ENCODE results near the gene HES2.
A peak's percentile ranks its signal among the peaks of the same experiment; 100 is the strongest.
"Not testable (repeated sequence)": the region's sequence is repeated elsewhere in the genome, so short reads cannot be mapped to it uniquely, and the experiment has no call there.

The HES2 gene

DNA sequence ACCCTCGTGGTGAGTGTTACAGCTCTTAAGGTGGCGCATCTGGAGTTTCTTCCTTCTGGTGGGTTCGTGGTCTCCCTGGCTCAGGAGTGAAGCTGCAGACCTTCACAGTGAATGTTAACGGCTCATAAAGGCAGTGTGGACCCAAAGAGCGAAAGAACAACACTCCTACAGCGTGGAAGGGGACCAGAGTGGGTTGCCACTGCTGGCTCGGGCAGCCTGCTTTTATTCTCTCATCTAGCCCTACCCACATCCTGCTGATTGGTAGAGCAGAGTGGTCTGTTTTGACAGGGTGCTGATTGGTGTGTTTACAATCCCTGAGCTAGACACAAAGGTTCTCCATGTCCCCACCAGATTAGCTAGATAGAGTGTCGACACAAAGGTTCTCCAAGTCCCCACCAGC lies 24.6 kb downstream of the HES2 start:
- H3K9me3 ChIP-seq (ENCODE audit: control insufficient read depth in 2 of 2, low read length in 2 of 2); H3K27ac ChIP-seq (ENCODE audit: low read length); H3K36me3 ChIP-seq (ENCODE audit: control insufficient read depth in 2 of 2, insufficient read depth in 2 of 2, low read length in 2 of 2); H3K4me3 ChIP-seq (ENCODE audit: low read length in 2 of 2); H3K27me3 ChIP-seq (ENCODE audit: control insufficient read depth in 1 of 2, insufficient read depth in 2 of 2, low read length in 2 of 2); H3K9ac ChIP-seq (ENCODE audit: low read length in 2 of 2): not testable (repeated sequence)
- H3K4me1 ChIP-seq (ENCODE audit: control insufficient read depth, insufficient read depth, low read length) = peaks cover 16% of the 10 kb centered on the region

DNA sequence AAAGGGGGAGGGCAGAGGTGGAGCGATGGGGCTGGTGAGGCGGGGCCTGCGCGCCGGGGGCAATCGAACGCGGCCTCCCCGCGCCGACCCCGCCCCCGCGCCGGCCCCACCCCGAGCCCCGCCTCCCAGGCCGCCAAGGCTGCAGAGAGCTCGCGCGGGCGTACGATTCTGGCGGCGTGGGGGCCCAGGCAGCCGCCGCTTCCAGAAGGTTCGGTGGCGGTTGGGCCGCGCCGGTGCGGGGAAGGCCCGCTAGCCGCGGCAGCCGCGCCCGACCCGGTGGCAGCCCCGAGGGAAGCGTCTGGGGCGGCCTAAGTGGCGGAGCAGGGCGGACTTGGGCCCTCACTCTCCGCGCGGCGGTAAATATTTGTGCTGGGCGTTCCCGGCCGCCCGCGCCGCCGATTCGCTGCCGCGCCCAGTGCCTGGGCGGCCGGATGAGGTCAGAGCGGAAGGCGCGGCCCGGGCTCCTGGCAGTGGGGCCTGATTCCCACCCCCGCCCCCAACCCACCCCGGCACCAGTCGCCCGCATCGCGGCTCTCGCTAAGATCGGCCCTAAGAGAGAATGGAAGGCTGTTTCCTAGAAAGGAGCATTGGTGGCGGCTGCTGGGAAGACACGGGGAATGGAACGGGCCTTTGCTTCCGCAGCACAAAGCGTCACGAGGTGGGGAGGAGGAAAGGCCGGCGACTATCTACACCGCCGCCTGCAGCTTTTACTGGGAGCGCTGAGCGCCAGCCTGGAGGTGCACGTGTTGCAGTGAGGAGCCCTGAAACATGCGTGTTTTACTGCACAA lies 26.1 kb downstream of the HES2 start, which contains the start of gene ACOT7:
Gene ACOT7, minus strand, starts transcription at position 368 of the 788 bp plus-strand sequence. CDS start 368 bp downstream, outside the sequence.
- Histone ChIP-seq H3K9ac (ENCODE audit: low read length in 2 of 2) (peak within 1 kb of the TSS; percentile 47 to 73), H3K4me1 (ENCODE audit: control insufficient read depth, insufficient read depth, low read length) (peaks cover 16% of the 10 kb centered on the region), H3K27ac (ENCODE audit: low read length) (peak within 1 kb of the TSS; percentile 85), H3K36me3 (ENCODE audit: control insufficient read depth in 2 of 2, insufficient read depth in 2 of 2, low read length in 2 of 2) (no peaks in the 10 kb centered on the region), H3K9me3 (ENCODE audit: control insufficient read depth in 2 of 2, low read length in 2 of 2) (no peaks in the 10 kb centered on the region), H3K27me3 (ENCODE audit: control insufficient read depth in 1 of 2, insufficient read depth in 2 of 2, low read length in 2 of 2) (no peaks in the 10 kb centered on the region), H3K4me3 (ENCODE audit: low read length in 2 of 2) (peak within 1 kb of the TSS; percentile 51 to 73)

DNA sequence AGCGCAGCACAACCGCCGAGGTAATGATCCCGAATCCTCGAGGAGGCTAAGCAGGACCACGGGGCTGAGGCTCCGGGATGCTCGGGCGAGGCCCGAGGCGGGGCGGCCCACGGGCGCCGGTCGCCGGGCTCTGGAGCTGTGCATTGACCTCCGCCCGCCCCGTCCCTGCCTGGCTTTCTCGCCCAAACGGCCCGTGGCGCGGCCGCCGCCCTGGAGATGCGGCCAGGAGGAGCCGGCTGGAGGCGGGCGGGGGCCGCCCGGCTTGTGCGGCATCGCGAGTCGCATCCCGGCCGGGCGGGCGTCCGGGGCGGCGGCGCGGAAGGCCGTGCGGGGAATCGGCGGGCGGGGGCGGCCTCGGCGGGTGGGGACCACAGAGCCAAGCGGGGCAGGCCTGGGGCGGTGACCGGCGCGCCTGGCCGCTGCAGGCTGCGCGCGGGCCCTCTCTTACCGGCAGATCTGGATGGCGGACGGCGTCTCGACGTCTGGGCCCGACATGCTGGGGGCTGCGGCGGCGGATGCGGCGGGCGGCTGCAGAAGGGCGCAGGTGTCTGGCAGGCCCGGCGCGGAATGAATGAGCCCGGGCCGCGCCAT lies 26.8 kb downstream of the HES2 start:
- Histone ChIP-seq H3K27ac (ENCODE audit: low read length) (no peak overlapping the region), H3K9ac (ENCODE audit: low read length in 2 of 2) (peak overlapping the region; percentile 47 to 58), H3K4me1 (ENCODE audit: control insufficient read depth, insufficient read depth, low read length) (peaks cover 16% of the 10 kb centered on the region), H3K9me3 (ENCODE audit: control insufficient read depth in 2 of 2, low read length in 2 of 2) (no peaks in the 10 kb centered on the region), H3K36me3 (ENCODE audit: control insufficient read depth in 2 of 2, insufficient read depth in 2 of 2, low read length in 2 of 2) (no peaks in the 10 kb centered on the region), H3K27me3 (ENCODE audit: control insufficient read depth in 1 of 2, insufficient read depth in 2 of 2, low read length in 2 of 2) (no peaks in the 10 kb centered on the region), H3K4me3 (ENCODE audit: low read length in 2 of 2) (peak overlapping the region; percentile 51 to 65)

DNA sequence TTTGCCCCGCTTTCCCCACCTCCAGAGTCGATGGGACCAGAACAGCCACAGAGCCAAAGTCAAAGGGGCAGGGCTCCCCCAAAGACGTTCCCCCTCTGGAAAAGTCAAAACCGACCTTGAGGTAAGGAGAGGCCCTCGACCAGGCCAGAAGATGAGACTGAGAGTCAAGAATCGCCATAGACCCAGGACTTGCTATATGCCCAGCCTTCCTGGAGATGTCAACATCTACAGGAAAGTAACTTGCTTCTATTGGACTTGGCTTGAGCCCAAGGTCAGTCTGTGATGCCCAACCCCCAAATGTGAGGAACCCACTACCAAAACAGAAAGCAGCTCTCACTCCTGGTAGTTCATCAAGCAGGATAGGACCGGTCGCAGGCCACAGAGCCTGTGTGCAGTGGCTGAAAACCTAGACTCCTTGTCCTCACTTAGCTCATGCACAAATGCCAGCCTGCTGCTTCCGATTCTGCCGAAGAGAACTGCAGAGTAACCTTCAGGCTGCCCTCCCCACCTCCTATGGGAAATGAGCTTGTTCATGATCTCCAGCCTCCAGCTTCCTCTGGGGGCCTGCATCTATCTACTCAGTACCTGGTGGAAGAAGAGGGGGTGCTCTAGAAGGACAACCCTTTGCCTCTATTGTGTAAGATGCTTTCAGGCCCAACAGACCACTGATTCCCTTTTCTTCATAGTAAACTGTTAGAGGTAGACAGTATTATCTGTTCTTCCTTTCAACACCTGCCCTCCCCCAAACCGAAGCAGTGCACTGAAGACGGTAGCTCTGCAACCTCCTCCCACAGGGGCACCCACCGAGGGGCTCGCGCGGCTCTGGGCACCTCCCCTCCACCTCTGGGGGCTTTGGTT lies 27.5 kb downstream of the HES2 start:
- Histone ChIP-seq H3K27ac (ENCODE audit: low read length) (no peak overlapping the region), H3K36me3 (ENCODE audit: control insufficient read depth in 2 of 2, insufficient read depth in 2 of 2, low read length in 2 of 2) (no peaks in the 10 kb centered on the region), H3K9me3 (ENCODE audit: control insufficient read depth in 2 of 2, low read length in 2 of 2) (no peaks in the 10 kb centered on the region), H3K27me3 (ENCODE audit: control insufficient read depth in 1 of 2, insufficient read depth in 2 of 2, low read length in 2 of 2) (no peaks in the 10 kb centered on the region), H3K9ac (ENCODE audit: low read length in 2 of 2) (peak overlapping the region; percentile 47 to 58), H3K4me1 (ENCODE audit: control insufficient read depth, insufficient read depth, low read length) (peaks cover 16% of the 10 kb centered on the region), H3K4me3 (ENCODE audit: low read length in 2 of 2) (peak overlapping the region; percentile 51 to 65)

DNA sequence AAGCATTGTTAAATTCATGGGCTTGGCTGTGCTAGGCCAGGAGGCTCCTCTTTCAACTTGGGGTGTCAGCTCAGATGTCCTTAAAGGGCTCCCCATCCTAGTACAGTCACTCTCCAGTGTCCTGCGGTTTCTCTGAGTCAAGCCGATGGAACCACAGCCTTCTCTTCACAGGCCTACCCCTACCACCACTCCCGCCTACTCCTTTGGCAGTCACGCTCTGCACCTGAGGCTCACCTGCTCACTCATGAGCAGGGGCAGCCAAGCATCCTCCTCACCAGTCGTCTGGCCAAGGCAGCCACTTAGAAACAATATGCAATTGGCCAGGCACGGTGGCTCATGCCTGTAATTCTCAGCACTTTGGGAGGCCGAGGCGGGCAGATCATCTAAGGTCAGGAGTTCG lies 29.7 kb downstream of the HES2 start:
- peaks cover 30% of the 10 kb centered on the region for H3K4me1 ChIP-seq (ENCODE audit: control insufficient read depth, insufficient read depth, low read length)
- H3K27ac ChIP-seq (ENCODE audit: low read length) = no peak overlapping the region
- no peaks in the 10 kb centered on the region for H3K27me3 ChIP-seq (ENCODE audit: control insufficient read depth in 1 of 2, insufficient read depth in 2 of 2, low read length in 2 of 2)
- no peak overlapping the region for H3K9ac ChIP-seq (ENCODE audit: low read length in 2 of 2)
- no peaks in the 10 kb centered on the region for H3K9me3 ChIP-seq (ENCODE audit: control insufficient read depth in 2 of 2, low read length in 2 of 2)
- H3K4me3 ChIP-seq (ENCODE audit: low read length in 2 of 2) = no peak overlapping the region
- no peaks in the 10 kb centered on the region for H3K36me3 ChIP-seq (ENCODE audit: control insufficient read depth in 2 of 2, insufficient read depth in 2 of 2, low read length in 2 of 2)

DNA sequence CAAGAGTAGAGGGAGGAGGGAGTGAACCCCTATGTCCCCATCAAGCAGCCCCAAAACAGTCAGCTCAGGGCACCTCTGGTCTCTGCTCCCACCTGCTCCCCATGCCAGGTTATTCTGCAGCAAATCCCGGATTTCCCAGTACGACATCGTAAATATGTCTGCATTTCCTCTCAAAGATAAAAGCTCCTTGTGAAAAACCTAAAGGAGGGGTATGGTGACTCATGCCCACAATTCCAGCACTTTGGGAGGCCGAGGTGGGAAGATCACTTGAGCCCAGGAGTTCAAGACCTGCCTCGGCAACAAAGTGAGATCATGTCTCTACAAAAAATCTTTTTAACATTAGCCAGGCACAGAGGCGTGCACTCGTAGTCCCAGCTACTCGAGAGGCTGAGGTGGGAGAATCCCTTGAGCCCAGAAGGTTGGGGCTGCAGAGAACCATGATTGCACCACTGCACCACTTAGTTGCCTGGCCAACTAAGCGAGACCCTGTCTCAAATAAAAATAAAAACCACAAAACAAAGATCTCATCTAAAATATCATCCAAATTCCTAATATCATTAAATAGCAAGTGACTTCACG lies 33.3 kb downstream of the HES2 start:
- Histone ChIP-seq H3K27ac (ENCODE audit: low read length) (peak overlapping the region; percentile 97), H3K36me3 (ENCODE audit: control insufficient read depth in 2 of 2, insufficient read depth in 2 of 2, low read length in 2 of 2) (no peaks in the 10 kb centered on the region), H3K4me3 (ENCODE audit: low read length in 2 of 2) (no peak overlapping the region), H3K9me3 (ENCODE audit: control insufficient read depth in 2 of 2, low read length in 2 of 2) (no peaks in the 10 kb centered on the region), H3K4me1 (ENCODE audit: control insufficient read depth, insufficient read depth, low read length) (peaks cover 22% of the 10 kb centered on the region), H3K9ac (ENCODE audit: low read length in 2 of 2) (peak overlapping the region; percentile 64 to 66), H3K27me3 (ENCODE audit: control insufficient read depth in 1 of 2, insufficient read depth in 2 of 2, low read length in 2 of 2) (no peaks in the 10 kb centered on the region)

DNA sequence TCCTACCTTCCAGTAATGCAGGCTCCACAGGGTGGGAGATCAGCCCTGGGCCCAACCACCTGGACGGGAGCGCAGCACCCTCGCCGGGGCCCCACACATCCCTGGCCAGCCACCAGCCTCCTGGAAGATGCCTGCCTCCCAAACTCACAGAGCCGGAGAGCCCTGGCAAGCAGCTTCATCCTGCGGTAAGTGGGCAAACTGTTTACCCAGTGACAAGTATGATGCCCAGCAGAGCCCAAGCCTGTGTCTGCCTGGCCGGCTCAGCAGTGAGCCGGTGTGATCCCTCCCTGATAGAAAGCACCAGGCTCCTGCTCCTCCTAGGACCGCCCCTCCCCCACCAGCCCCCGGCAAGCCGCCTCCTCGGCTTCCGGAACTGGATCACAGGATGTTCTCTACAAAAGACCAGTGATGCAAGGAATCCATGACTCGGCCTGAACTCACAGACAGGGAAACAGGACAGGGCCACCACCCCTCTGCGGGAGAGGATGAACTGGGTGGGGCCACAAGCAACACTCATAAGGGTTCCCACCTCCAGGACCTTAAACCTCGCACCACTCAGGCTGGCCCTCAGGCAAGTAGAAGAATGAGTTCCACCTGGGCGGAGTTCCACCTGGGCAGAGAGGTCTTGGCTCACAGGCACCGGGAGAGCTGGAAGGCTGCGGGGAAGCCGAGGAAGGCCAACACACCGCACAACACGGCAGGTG lies 34.1 kb downstream of the HES2 start:
- Histone ChIP-seq H3K4me3 (ENCODE audit: low read length in 2 of 2) (peak overlapping the region; percentile 5 to 54), H3K9ac (ENCODE audit: low read length in 2 of 2) (peak overlapping the region; percentile 64 to 66), H3K9me3 (ENCODE audit: control insufficient read depth in 2 of 2, low read length in 2 of 2) (no peaks in the 10 kb centered on the region), H3K36me3 (ENCODE audit: control insufficient read depth in 2 of 2, insufficient read depth in 2 of 2, low read length in 2 of 2) (no peaks in the 10 kb centered on the region), H3K4me1 (ENCODE audit: control insufficient read depth, insufficient read depth, low read length) (peaks cover 22% of the 10 kb centered on the region), H3K27me3 (ENCODE audit: control insufficient read depth in 1 of 2, insufficient read depth in 2 of 2, low read length in 2 of 2) (no peaks in the 10 kb centered on the region), H3K27ac (ENCODE audit: low read length) (peak overlapping the region; percentile 97)

DNA sequence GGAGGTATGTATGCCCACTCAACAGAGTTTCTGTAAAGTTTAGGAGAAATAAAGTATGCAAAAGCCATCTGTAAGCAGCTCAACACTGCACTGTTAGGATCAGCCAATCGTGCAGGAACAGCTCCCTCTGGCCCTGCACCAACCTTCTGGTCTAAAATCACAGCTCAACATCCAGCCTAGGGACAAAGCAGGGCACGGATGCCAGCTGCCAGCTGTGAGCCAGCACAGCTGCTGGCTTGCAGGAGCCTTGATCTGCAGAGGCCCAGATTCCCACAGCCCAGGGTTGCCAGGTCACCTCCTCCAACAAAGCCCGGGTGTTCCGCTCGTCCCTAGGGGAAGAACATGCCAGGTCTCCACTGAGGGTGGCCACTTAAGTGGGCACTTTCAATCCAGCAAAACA lies 34.8 kb downstream of the HES2 start:
- Histone ChIP-seq H3K9ac (ENCODE audit: low read length in 2 of 2) (peak overlapping the region; percentile 24 to 42), H3K4me1 (ENCODE audit: control insufficient read depth, insufficient read depth, low read length) (peaks cover 22% of the 10 kb centered on the region), H3K4me3 (ENCODE audit: low read length in 2 of 2) (peak overlapping the region; percentile 5 to 49), H3K9me3 (ENCODE audit: control insufficient read depth in 2 of 2, low read length in 2 of 2) (no peaks in the 10 kb centered on the region), H3K27me3 (ENCODE audit: control insufficient read depth in 1 of 2, insufficient read depth in 2 of 2, low read length in 2 of 2) (no peaks in the 10 kb centered on the region), H3K27ac (ENCODE audit: low read length) (peak overlapping the region; percentile 97), H3K36me3 (ENCODE audit: control insufficient read depth in 2 of 2, insufficient read depth in 2 of 2, low read length in 2 of 2) (no peaks in the 10 kb centered on the region)

DNA sequence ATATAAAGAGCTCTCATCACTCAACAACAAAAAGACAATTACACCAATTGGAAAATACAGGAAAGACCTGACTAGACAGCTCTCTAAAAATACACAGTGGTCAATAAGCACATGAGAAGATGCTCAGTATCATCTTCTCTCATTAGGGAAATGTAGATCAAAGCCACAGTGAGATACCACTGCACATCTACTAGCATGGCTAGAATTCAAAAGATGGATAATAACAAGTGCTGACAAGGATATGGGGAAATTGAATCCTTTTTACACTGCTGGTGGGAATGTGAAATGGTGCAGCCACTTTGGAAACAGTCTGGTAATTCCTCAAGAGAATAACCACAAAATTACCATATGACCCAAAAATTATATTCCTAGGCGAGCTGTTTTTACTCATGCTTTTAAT lies 35.6 kb downstream of the HES2 start:
- peak overlapping the region; percentile 97 for H3K27ac ChIP-seq (ENCODE audit: low read length)
- H3K4me1 ChIP-seq (ENCODE audit: control insufficient read depth, insufficient read depth, low read length) = peaks cover 22% of the 10 kb centered on the region
- no peaks in the 10 kb centered on the region for H3K27me3 ChIP-seq (ENCODE audit: control insufficient read depth in 1 of 2, insufficient read depth in 2 of 2, low read length in 2 of 2)
- H3K9me3 ChIP-seq (ENCODE audit: control insufficient read depth in 2 of 2, low read length in 2 of 2) = no peaks in the 10 kb centered on the region
- H3K9ac ChIP-seq (ENCODE audit: low read length in 2 of 2) = no peak overlapping the region
- no peak overlapping the region for H3K4me3 ChIP-seq (ENCODE audit: low read length in 2 of 2)
- no peaks in the 10 kb centered on the region for H3K36me3 ChIP-seq (ENCODE audit: control insufficient read depth in 2 of 2, insufficient read depth in 2 of 2, low read length in 2 of 2)

DNA sequence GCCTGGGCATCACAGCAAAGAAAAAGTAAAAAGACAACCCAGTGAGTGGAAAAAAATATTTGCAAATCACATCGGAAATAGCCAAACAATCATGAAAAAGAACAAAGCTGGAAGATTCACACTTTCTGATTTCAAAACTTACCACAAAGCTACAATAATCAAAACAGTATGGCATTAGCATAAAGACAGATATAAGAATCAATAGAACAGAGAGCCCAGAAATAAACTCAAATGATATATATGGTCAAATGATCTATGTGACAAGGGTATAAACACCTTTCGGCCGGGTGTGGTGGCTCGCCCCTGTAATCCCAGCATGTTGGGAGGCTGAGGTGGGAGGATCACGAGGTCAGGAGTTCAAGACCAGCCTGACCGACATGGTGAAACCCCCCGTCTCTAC lies 39.7 kb downstream of the HES2 start:
- Histone ChIP-seq H3K4me1 (ENCODE audit: control insufficient read depth, insufficient read depth, low read length) (peaks cover 11% of the 10 kb centered on the region), H3K9ac (ENCODE audit: low read length in 2 of 2) (no peak overlapping the region), H3K36me3 (ENCODE audit: control insufficient read depth in 2 of 2, insufficient read depth in 2 of 2, low read length in 2 of 2) (no peaks in the 10 kb centered on the region), H3K27me3 (ENCODE audit: control insufficient read depth in 1 of 2, insufficient read depth in 2 of 2, low read length in 2 of 2) (no peaks in the 10 kb centered on the region), H3K9me3 (ENCODE audit: control insufficient read depth in 2 of 2, low read length in 2 of 2) (no peaks in the 10 kb centered on the region), H3K27ac (ENCODE audit: low read length) (no peak overlapping the region), H3K4me3 (ENCODE audit: low read length in 2 of 2) (no peak overlapping the region)
